Loucy (cell line): ENCODE measurements around the gene LDAH.

ENCODE experiments used
- H2AFZ ChIP-seq: fragments of 200-600 bp; sonication (generic); 2 replicates; pipeline ENCODE4 v1.6.0; 2016; ENCODE audit warnings: antibody characterized with exemption, mild to moderate bottlenecking, low read length, moderate library complexity
- H3F3A ChIP-seq: fragments of 200-600 bp; 2 replicates; pipeline ENCODE4 v1.6.0; 2016; ENCODE audit warnings: antibody characterized with exemption, low read depth, mild to moderate bottlenecking
- H3K27me3 ChIP-seq: fragments of 200-600 bp; sonication (generic); 2 replicates; pipeline ENCODE4 v1.6.1; 2014; ENCODE audit warnings: low read length, mild to moderate bottlenecking; ENCODE audit not compliant: insufficient read depth, poor library complexity, severe bottlenecking
- H3K36me3 ChIP-seq: fragments of 200-600 bp; sonication (generic); 2 replicates; pipeline ENCODE4 v1.6.1; 2016; ENCODE audit warnings: low read length; ENCODE audit not compliant: insufficient read depth
- H3K4me1 ChIP-seq: fragments of 200-600 bp; sonication (generic); 2 replicates; pipeline ENCODE4 v1.5.1; 2014; ENCODE audit warnings: low read length, mild to moderate bottlenecking; ENCODE audit not compliant: insufficient read depth, poor library complexity, severe bottlenecking
- H3K4me2 ChIP-seq: fragments of 200-600 bp; sonication (generic); 2 replicates; pipeline ENCODE4 v1.6.0; 2014; ENCODE audit warnings: antibody characterized with exemption, low read length, low read depth, mild to moderate bottlenecking; ENCODE audit not compliant: poor library complexity, severe bottlenecking
- H3K4me3 ChIP-seq: fragments of 200-600 bp; sonication (generic); 2 replicates; pipeline ENCODE4 v1.5.1; 2014; ENCODE audit warnings: low read length, mild to moderate bottlenecking, mixed read lengths; ENCODE audit not compliant: poor library complexity, severe bottlenecking
- H3K79me2 ChIP-seq: fragments of 200-600 bp; sonication (generic); 2 replicates; pipeline ENCODE4 v1.6.1; 2014; ENCODE audit warnings: low read length; ENCODE audit not compliant: insufficient read depth
- H3K9ac ChIP-seq: fragments of 200-600 bp; sonication (generic); 2 replicates; pipeline ENCODE4 v1.6.0; 2014; ENCODE audit warnings: mild to moderate bottlenecking, low read depth, low read length, moderate library complexity; ENCODE audit not compliant: poor library complexity, severe bottlenecking
- H3K9me2 ChIP-seq: fragments of 200-600 bp; sonication (generic); replicated peaks from 2 replicates; pipeline ENCODE4 v1.6.1; 2016; ENCODE audit warnings: low read depth, low read length, mixed read lengths
- H3K9me3 ChIP-seq: fragments of 200-600 bp; sonication (generic); 2 replicates; pipeline ENCODE4 v1.6.1; 2014; ENCODE audit warnings: mild to moderate bottlenecking, antibody characterized with exemption, low read length, low read depth; ENCODE audit not compliant: insufficient read depth
- H4K20me1 ChIP-seq: fragments of 200-600 bp; sonication (generic); 2 replicates; pipeline ENCODE4 v1.6.0; 2014; ENCODE audit warnings: antibody characterized with exemption, low read length, mild to moderate bottlenecking; ENCODE audit not compliant: insufficient read depth, poor library complexity, severe bottlenecking
- EZH2phosphoT487 ChIP-seq: fragments of 200-600 bp; IDR thresholded peaks from 2 replicates; pipeline ENCODE4 v1.6.1; 2018; ENCODE audit warnings: antibody characterized with exemption, mild to moderate bottlenecking, moderate library complexity, borderline replicate concordance
- TF ChIP-seq, protein P1 (sequence below): fragments of 200-600 bp; sonication (generic); conservative IDR thresholded peaks from 2 replicates; pipeline ENCODE4 v1.5.1; 2014; ENCODE audit warnings: mild to moderate bottlenecking, antibody characterized with exemption, low read length

The LDAH gene

DNA sequence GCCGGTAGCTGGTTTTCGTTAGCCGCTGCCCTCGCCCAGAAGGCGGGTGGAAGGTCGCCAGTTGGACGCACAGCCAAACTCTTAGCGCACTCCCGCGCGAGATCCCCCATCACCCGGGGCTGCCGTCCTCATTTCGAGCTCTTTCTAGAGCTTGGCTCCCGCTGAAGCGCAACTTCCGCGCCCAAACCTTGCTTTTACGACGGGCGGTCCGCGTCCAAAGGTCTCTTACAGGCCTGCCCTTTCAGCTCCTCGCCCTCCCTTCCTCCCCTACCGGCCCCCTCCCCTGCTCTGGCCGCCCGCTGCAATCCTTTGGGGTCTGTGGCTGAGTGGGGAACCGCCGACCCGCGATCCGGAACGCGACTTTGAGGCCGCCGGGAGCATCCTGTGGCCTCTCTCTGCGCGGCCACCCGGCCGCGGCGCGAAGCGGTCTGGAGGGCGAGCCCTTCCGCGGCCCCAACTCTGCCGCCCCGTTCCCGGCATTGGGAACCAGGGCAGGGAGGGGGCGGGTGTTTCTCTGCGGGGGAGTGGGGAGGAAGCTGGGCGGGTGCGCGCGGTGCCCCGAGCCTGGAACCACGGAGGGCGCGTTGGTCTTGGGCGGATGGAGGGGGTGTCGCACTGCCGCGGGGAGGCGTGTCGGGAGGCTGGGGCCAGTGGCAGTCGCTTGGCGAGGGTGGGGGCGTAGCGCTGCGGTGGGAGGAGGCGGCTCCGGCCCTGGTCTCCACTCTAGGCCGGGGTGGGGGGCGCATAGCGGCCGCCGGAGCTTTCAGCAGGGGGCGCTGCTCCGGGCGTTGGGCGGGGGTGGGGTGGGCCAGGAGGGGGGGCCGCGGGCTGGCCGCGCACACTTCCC lies 156.4 kb downstream of the LDAH start, which contains the start of gene GDF7:
Gene GDF7 (plus strand): TSS at position 841 of the 847 bp plus-strand sequence. CDS start 96 bp downstream, outside the sequence.
- TF ChIP-seq, protein P1, sequence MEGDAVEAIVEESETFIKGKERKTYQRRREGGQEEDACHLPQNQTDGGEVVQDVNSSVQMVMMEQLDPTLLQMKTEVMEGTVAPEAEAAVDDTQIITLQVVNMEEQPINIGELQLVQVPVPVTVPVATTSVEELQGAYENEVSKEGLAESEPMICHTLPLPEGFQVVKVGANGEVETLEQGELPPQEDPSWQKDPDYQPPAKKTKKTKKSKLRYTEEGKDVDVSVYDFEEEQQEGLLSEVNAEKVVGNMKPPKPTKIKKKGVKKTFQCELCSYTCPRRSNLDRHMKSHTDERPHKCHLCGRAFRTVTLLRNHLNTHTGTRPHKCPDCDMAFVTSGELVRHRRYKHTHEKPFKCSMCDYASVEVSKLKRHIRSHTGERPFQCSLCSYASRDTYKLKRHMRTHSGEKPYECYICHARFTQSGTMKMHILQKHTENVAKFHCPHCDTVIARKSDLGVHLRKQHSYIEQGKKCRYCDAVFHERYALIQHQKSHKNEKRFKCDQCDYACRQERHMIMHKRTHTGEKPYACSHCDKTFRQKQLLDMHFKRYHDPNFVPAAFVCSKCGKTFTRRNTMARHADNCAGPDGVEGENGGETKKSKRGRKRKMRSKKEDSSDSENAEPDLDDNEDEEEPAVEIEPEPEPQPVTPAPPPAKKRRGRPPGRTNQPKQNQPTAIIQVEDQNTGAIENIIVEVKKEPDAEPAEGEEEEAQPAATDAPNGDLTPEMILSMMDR = no peak
- no peak for TF ChIP-seq EZH2phosphoT487
- Histone ChIP-seq H2AFZ (no peak within 1 kb of the TSS), H3K4me3 (no peak within 1 kb of the TSS), H3K27me3 (no peaks in the 10 kb centered on the region), H3K36me3 (no peaks in the 10 kb centered on the region), H3K9me3 (no peaks in the 10 kb centered on the region), H4K20me1 (no peaks in the 10 kb centered on the region), H3K4me2 (no peak within 1 kb of the TSS), H3K4me1 (no peaks in the 10 kb centered on the region), H3K79me2 (no peaks in the 10 kb centered on the region), H3F3A (no peaks in the 10 kb centered on the region), H3K9me2 (no peaks in the 10 kb centered on the region), H3K9ac (no peak within 1 kb of the TSS)

DNA sequence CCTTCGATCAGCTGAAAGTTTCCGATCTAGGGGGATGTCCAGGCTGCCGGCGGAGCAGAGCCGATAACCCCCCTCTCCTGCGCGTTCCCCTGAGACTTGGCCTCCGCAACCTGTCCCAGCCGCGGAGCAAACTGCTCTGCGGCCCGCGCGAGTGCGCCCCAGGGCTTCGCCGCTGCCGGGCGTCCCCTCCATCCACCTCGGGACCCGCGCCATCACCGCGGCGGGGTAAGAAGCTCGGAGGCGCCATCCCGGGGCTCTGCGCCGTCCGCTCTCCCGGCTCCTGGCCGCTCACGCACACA lies 156.9 kb downstream of the LDAH start:
- Histone ChIP-seq H3K36me3 (no peaks in the 10 kb centered on the region), H3K4me1 (no peaks in the 10 kb centered on the region), H3K9me3 (no peaks in the 10 kb centered on the region), H3F3A (no peaks in the 10 kb centered on the region), H3K4me2 (no peak overlapping the region), H3K9ac (no peak overlapping the region), H3K9me2 (no peaks in the 10 kb centered on the region), H3K27me3 (no peaks in the 10 kb centered on the region), H4K20me1 (no peaks in the 10 kb centered on the region), H2AFZ (no peak overlapping the region), H3K4me3 (no peak overlapping the region), H3K79me2 (no peaks in the 10 kb centered on the region)
- TF ChIP-seq EZH2phosphoT487 = no peak
- TF ChIP-seq, protein P1 = no peak

DNA sequence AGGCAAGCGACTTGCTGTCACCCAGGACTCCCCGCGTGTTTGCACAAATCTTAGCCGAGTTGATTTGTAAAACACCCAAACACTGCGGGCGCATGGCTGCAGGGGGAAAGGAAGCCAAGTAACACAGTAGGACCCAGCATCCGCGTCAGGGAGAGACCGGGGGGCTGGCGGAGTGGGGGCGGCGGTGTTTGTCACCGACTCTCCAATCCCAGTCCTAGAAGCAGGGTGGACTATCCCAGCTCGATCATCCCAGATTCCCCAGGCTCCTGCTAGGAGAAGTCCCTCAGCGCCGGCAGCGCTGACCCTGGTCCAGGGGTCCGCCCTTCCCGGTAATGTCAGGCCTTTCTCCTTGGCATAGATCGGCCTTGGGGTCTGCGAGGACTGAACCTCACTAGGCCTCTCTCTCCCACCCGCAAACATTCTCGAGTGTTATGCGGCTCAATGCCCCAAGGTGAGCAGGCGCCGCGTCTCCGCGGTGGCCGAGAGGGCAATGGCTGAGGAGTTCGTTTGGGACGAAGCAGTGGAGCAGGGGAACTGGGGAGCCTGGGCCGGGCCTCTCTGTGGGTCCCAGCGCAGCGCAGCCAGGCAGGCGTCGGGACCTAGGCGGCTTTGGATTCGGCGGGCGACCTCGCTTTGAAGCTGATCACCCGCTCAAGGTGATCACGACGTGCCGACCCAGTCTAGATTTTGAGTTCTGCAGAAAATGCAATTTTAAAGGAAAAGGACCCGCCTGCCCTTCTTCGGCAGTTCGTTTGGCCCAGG lies 157.5 kb downstream of the LDAH start:
- Histone ChIP-seq H3K27me3 (no peaks in the 10 kb centered on the region), H3K9me3 (no peaks in the 10 kb centered on the region), H3K9ac (no peak overlapping the region), H3K4me1 (no peaks in the 10 kb centered on the region), H3F3A (no peaks in the 10 kb centered on the region), H4K20me1 (no peaks in the 10 kb centered on the region), H2AFZ (no peak overlapping the region), H3K9me2 (no peaks in the 10 kb centered on the region), H3K4me3 (no peak overlapping the region), H3K36me3 (no peaks in the 10 kb centered on the region), H3K4me2 (no peak overlapping the region), H3K79me2 (no peaks in the 10 kb centered on the region)
- TF ChIP-seq, protein P1 = no peak
- no peak for TF ChIP-seq EZH2phosphoT487
